Measurements from ENCODE around the gene KDM4F. TPM values are rescaled to one million over a fixed set of nuclear protein-coding genes. Genes with fewer than 3 reads are reported as not detected.

The KDM4F gene
- total RNA-seq, 1 experiment from 2014 or later = not detected

GRCh38 chr11:95044010-95044409 lies 5.2 kb upstream of the KDM4F start:
- no peak for TF ChIP-seq CTCF (IDR thresholded peaks at IDR 0.05; ENCODE audit: unreplicated experiment)
- H3K36me3 Mint-ChIP-seq (ENCODE audit: insufficient read depth, unreplicated experiment) = no peaks in the 10 kb centered on the region
- CTCF ChIA-PET = no interaction called here
- intact Hi-C loops (cut with micrococcal nuclease; ENCODE audit: unreplicated experiment) = no loop called here
- DNase-seq = no peak
- H3K27me3 Mint-ChIP-seq (ENCODE audit: unreplicated experiment) = peaks cover 29% of the 10 kb centered on the region
- H3K4me1 Mint-ChIP-seq (ENCODE audit: low read depth, unreplicated experiment) = no peaks in the 10 kb centered on the region
- H3K27ac Mint-ChIP-seq (ENCODE audit: unreplicated experiment) = no peak overlapping the region
- H3K4me3 Mint-ChIP-seq (ENCODE audit: low read depth, unreplicated experiment) = no peak overlapping the region
- BruUV-seq (replicated peaks) = no TSS peak
- H3K9me3 Mint-ChIP-seq (ENCODE audit: low read depth, unreplicated experiment) = no peaks in the 10 kb centered on the region

- intact Hi-C loops (cut with micrococcal nuclease; ENCODE audit: unreplicated experiment) = loop anchor here (5.0 kb wide), 1 partner anchor 64 kb away; no protein-coding TSS in a partner anchor
- H3K36me3 Mint-ChIP-seq (ENCODE audit: insufficient read depth, unreplicated experiment) = no peaks in the 10 kb centered on the region
- H3K4me3 Mint-ChIP-seq (ENCODE audit: low read depth, unreplicated experiment) = no peak overlapping the region
- BruUV-seq (replicated peaks) = no TSS peak
- no peaks in the 10 kb centered on the region for H3K9me3 Mint-ChIP-seq (ENCODE audit: low read depth, unreplicated experiment)
- DNase-seq = no peak
- H3K27me3 Mint-ChIP-seq (ENCODE audit: unreplicated experiment) = peaks cover 29% of the 10 kb centered on the region
- H3K4me1 Mint-ChIP-seq (ENCODE audit: low read depth, unreplicated experiment) = no peaks in the 10 kb centered on the region
- CTCF ChIA-PET = no interaction called here
- H3K27ac Mint-ChIP-seq (ENCODE audit: unreplicated experiment) = no peak overlapping the region
- TF ChIP-seq CTCF (IDR thresholded peaks at IDR 0.05; ENCODE audit: unreplicated experiment) = no peak
Observed at GRCh38 chr11:95045812-95046211, 3.4 kb upstream of the KDM4F start.

GRCh38 chr11:95050595-95051202 lies 1.5 kb downstream of the KDM4F start:
- intact Hi-C loops (cut with micrococcal nuclease; ENCODE audit: unreplicated experiment) = no loop called here
- BruUV-seq (replicated peaks) = no TSS peak
- CTCF ChIA-PET = no interaction called here
- H3K27ac Mint-ChIP-seq (ENCODE audit: unreplicated experiment) = no peak overlapping the region
- no peaks in the 10 kb centered on the region for H3K9me3 Mint-ChIP-seq (ENCODE audit: low read depth, unreplicated experiment)
- no peak for DNase-seq
- H3K4me1 Mint-ChIP-seq (ENCODE audit: low read depth, unreplicated experiment) = no peaks in the 10 kb centered on the region
- no peak for TF ChIP-seq CTCF (IDR thresholded peaks at IDR 0.05; ENCODE audit: unreplicated experiment)
- H3K4me3 Mint-ChIP-seq (ENCODE audit: low read depth, unreplicated experiment) = no peak overlapping the region
- H3K36me3 Mint-ChIP-seq (ENCODE audit: insufficient read depth, unreplicated experiment) = no peaks in the 10 kb centered on the region
- peaks cover 6% of the 10 kb centered on the region for H3K27me3 Mint-ChIP-seq (ENCODE audit: unreplicated experiment)

- no peaks in the 10 kb centered on the region for H3K4me1 Mint-ChIP-seq (ENCODE audit: low read depth, unreplicated experiment)
- H3K36me3 Mint-ChIP-seq (ENCODE audit: insufficient read depth, unreplicated experiment) = no peaks in the 10 kb centered on the region
- H3K27me3 Mint-ChIP-seq (ENCODE audit: unreplicated experiment) = no peaks in the 10 kb centered on the region
- no TSS peak for BruUV-seq (replicated peaks)
- no peak for TF ChIP-seq CTCF (IDR thresholded peaks at IDR 0.05; ENCODE audit: unreplicated experiment)
- no peak for DNase-seq
- intact Hi-C loops (cut with micrococcal nuclease; ENCODE audit: unreplicated experiment) = no loop called here
- H3K27ac Mint-ChIP-seq (ENCODE audit: unreplicated experiment) = no peak overlapping the region
- no peaks in the 10 kb centered on the region for H3K9me3 Mint-ChIP-seq (ENCODE audit: low read depth, unreplicated experiment)
- CTCF ChIA-PET = no interaction called here
- no peak overlapping the region for H3K4me3 Mint-ChIP-seq (ENCODE audit: low read depth, unreplicated experiment)
Observed at GRCh38 chr11:95054356-95054755, 5.1 kb downstream of the KDM4F start.

All from Calu3 (cell line).